HFF-Myc (cell line): ENCODE results near the gene TRIM46.

Experiments used
- DNase-seq: peaks from one replicate; pipeline ENCODE4 v3.0.0-alpha.2; 2011; ENCODE audit warnings: low read depth; ENCODE audit errors: extremely low read depth
- H3K4me3 ChIP-seq: replicated peaks from 2 replicates; pipeline ENCODE4 v1.5.1; 2011; ENCODE audit warnings: low read depth, mild to moderate bottlenecking, control low read depth, low read length
- CTCF ChIP-seq: IDR thresholded peaks from 2 replicates; pipeline ENCODE4 v1.5.1; 2012; ENCODE audit warnings: mild to moderate bottlenecking, low read depth, low read length, control low read depth; ENCODE audit errors: missing control alignments

The TRIM46 gene

DNA sequence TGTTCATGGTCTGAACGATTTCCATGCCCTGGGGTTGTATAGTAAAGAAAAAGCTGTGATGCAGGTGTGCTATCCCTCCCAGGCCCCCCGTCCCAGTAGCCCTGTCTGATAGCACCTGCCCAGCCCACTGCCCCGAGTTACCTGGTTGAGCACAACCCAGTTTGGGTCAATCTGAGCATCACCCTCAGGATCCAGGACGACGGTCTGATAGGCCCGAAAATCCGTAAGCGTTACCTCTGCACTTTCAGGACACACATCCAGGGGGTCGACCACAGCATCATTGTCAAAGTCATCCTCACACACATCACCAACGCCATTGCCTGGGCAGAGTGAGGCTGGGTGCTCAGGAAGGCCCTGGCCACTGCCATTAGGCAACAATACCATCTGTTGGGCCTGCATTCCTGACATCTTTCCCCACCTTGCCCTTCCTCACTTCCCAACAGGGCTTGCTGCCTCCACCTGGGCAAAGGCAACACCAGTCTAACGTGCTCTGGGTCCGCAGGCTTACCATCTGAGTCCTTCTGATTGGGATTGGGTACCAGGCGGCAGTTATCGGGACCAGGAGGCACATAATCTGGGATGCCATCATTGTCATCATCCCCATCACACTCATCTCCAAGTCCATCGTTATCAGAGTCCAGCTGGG, 24.4 kb downstream of the TRIM46 start:
- H3K4me3 ChIP-seq: no peak overlapping the region
- no peak for DNase-seq
- no peak for TF ChIP-seq CTCF

- DNase-seq: no peak
- H3K4me3 ChIP-seq: no peak overlapping the region
- no peak for TF ChIP-seq CTCF
Observed at GRCh38 chr1:155198547-155198906, 24.9 kb downstream of the TRIM46 start.

GRCh38 chr1:155199792-155200191, 26.1 kb downstream of the TRIM46 start:
- no peak overlapping the region for H3K4me3 ChIP-seq
- TF ChIP-seq CTCF: no peak
- DNase-seq: no peak

GRCh38 chr1:155200920-155201319, 27.3 kb downstream of the TRIM46 start:
- TF ChIP-seq CTCF: no peak
- no peak overlapping the region for H3K4me3 ChIP-seq

GRCh38 chr1:155202198-155202597, 28.5 kb downstream of the TRIM46 start:
- no peak for TF ChIP-seq CTCF
- no peak overlapping the region for H3K4me3 ChIP-seq
- no peak for DNase-seq

More at GRCh38 chr1:155200920-155201319, 27.3 kb downstream of the TRIM46 start:
- no peak for DNase-seq

GRCh38 chr1:155202731-155203515, 29.3 kb downstream of the TRIM46 start:
- no peak for DNase-seq
- TF ChIP-seq CTCF: no peak
- H3K4me3 ChIP-seq: no peak overlapping the region
